CD4-positive, alpha-beta T cell treated with Interleukin-2 at 100 ng/mL for 4 hours (primary cell): ENCODE measurements around the gene RASGRP4.

ENCODE experiments used
- DNase-seq: peaks from one replicate; pipeline ENCODE4 v3.0.0-alpha.2; 2020; ENCODE audit warnings: low spot score

The RASGRP4 gene

GRCh38 chr19:38389101-38389925, 36.7 kb downstream of the RASGRP4 start:
- no peak for DNase-seq

DNA sequence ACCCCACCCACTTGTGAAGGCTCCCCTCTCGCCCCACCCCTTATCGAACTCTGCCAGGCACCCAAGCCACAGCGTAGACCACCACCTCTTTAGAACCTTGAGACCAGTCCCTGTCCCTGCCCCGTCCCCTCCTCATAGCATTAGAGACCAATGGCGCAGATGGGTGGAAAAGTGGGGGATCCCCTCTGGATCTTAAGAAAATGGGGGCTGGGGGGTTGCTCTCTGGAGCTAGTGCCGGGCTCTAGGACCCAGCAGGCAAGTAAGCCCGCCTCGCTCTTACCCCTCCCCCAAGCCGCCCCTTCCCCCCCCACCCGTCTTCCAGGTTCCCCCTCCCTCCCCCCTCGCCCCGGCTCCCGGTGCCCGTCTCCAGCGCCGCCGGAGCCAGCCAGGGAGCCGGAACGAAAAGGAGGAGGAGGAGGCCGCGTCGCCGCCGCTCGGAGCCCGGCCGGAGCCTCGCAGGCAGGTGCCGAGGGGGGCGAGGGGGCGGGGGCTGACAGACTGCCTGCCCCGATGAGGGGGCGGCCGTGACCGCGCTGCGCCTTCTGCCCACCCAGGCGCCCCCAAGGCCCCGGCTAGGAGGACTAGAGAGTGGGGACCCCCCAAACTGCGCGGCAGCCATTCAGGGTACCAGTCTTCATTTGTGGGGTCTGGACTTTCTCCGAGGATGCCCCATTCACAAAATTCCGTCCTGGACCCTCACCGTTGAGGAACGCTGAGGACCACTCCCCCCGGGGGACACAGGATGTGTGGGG, 37.5 kb downstream of the RASGRP4 start, which contains the start of gene SPRED3:
Gene SPRED3, plus strand, starts transcription at position 349 of the 752 bp plus-strand sequence. CDS start 1,606 bp downstream, outside the sequence.
- no peak for DNase-seq

GRCh38 chr19:38387550-38388348, 38.3 kb downstream of the RASGRP4 start, which contains the start of gene GGN:
Gene GGN (minus strand): TSS chr19:38388034. CDS start chr19:38387261, 773 bp downstream.
- peak; percentile 83 for DNase-seq

- no peak for DNase-seq
Observed at GRCh38 chr19:38386971-38387549, 39.0 kb downstream of the RASGRP4 start.

GRCh38 chr19:38386300-38386970, 39.6 kb downstream of the RASGRP4 start:
- DNase-seq: no peak

- no peak for DNase-seq
Observed at GRCh38 chr19:38385804-38386257, 40.2 kb downstream of the RASGRP4 start.

GRCh38 chr19:38385057-38385803, 40.8 kb downstream of the RASGRP4 start:
- DNase-seq: no peak

DNA sequence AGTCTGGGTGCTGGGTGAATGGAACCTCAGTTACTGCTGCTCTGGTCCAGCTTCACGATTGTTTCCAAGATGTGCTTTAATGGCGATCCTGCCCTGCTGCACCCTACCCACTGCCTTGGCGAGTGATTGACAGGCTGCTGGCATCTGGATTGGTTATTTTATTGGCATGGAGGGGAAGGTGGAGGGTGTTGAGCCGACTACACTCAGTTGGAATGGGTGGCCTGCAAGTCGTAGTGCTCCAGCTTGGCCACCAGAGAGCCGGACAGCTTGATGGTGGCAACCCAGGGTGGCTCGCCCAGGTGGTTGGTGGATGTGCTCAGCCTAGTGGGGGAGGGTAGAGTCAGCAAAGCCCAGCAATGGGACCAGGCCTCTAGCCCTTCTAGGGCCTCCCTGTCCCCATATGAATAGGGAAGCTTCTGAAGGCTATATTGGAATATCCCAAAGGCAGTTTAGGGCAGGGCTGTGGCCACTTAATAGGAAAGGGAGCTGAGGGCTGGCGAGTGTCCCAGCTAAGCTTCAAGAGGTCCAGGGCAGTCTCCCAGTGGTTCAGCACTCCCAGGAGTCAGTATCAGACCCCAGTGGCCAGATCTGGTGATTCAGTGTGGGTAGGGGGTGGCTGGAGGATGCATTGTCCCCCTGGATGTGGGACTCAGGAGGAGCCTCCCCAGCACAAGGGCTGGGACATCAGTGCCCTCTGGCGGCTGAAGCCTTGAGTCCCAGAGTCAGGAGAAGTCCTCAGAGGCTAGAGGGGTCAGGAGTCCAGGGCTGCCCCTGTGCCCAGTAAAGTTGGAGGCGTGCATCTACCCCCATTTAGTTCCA, 41.6 kb downstream of the RASGRP4 start:
- no peak for DNase-seq

DNA sequence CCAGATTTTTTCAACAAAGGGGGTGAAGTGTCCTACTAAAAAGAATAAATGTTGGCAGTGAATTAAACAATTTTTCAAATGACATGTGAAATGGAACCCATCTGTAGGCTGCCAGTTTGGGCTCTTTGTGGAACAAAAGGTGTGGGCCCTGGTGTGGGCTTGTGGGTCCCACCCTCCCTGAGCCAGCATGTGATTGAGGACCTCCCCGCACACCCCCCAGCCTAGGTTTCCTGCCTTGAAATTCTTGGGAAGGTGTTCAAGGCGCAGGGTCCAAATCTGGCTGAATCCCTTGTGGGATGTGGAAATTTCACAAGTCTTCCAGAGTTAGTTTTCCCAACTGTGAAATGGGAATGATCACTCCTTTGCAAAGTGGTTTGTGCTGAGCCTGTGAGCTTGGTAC, 42.3 kb downstream of the RASGRP4 start:
- no peak for DNase-seq

DNA sequence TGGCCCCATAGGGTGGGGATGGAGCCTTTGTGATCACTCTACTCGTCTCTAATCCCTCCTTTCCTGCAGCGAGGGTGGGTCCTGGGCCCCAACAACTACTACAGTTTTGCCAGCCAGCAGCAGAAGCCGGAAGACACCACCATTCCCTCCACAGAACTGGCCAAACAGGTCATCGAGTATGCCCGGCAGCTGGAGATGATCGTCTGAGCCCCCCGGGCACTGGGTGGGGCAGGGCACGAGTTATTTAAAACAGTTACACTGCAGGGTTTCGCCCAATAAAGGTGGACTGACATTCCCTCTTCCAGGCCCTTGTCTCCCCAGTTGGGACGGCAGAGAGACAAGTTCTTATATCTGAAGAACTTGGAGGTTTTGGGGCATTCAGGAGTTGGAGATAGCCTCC, 42.8 kb downstream of the RASGRP4 start:
- DNase-seq: no peak

DNA sequence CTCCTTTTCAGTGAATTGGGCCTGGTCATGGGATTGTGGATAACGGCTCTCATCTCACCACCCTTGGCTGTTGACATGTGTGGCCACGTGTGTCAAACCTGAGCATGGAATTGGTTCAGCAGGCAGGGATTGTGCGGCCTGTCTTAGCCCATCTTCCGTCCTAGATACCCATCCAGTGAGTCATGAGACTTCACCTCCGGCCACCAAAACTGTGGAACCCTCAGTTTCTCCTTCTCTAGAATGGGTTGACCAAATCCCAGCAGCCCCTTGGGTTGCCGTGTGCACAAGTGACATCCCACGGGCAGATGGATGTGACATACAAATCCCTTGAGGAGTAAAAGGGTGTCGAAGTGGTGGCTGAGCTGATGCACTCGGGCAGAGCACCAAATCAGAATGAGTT, 44.9 kb downstream of the RASGRP4 start:
- DNase-seq: no peak

DNA sequence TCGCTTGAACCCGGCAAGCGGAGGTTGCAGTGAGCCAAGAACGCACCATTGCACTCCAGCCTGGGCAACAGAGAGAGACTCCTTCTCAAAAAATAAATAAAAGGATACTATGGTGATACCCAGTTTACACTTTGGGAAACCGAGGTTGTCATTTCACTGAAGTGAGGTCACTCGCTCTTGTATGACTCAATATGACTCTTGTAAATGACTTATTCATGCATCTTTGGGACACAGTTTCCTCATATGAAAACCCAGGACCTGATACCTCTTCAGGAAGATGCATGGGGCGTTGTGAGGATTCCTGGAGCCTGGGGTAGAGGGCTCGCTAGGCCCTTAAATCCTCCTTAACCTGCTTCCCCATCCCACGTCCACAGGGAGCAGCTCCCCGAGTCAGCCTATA, 47.2 kb downstream of the RASGRP4 start:
- no peak for DNase-seq

DNA sequence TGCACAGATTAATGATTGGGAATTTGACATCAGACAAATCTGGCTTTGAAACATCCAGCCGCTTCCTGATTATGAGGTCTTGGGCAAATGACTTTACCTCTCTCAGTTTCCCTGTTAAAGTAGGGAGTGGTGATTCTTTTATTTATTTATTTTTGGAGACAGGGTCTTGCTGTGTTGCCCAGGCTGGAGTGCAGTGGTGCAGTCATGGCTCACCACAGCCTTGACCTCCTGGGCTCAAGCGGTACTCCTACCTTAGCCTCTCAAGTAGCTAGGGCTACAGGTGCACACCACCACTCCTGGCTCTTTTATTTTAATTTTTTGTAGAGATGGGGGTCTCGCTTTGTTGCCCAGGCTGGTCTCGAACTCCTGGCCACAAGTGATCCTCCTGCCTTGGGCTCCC, 49.0 kb downstream of the RASGRP4 start:
- DNase-seq: no peak

DNA sequence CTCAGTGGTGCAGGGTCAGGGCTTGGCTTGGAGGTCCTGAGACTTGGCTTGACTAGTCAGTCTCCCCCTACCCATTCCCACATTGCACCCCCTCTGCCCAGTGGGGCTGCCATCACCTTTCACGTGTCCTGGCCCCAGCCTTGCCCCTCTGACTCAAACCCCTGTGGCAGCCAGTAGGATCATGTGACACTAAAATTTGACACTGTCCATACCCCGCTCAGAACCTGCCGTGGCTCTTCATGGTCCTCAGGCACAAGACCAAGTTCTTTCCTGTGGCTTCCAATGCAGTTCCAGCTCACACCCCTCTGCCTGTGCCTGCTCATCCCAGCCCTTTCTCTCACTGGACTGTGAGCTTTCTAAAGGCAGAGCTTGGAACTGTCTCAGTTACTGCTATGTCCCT, 49.4 kb downstream of the RASGRP4 start:
- no peak for DNase-seq

DNA sequence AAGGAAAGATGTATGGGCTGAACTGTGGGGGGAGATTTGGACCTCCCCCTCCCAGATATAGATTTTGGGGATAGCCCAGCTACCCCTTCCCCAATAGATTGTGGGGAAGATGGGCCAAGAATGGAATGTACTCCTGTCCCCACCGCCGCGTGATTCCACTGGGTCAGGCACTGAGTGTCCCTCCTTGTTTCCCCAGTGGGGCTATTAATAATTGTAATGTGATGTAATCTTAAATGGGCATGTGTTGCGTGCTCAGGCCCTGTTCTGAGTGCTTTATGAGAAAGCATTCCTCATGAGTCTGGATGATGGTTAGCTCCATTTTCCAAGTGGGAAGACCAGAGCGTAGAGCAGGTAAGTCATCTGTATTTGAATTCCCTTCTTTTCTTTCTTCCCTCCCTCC, 50.3 kb downstream of the RASGRP4 start:
- no peak for DNase-seq

- DNase-seq: no peak
Observed at GRCh38 chr19:38375098-38375493, 50.9 kb downstream of the RASGRP4 start.

DNA sequence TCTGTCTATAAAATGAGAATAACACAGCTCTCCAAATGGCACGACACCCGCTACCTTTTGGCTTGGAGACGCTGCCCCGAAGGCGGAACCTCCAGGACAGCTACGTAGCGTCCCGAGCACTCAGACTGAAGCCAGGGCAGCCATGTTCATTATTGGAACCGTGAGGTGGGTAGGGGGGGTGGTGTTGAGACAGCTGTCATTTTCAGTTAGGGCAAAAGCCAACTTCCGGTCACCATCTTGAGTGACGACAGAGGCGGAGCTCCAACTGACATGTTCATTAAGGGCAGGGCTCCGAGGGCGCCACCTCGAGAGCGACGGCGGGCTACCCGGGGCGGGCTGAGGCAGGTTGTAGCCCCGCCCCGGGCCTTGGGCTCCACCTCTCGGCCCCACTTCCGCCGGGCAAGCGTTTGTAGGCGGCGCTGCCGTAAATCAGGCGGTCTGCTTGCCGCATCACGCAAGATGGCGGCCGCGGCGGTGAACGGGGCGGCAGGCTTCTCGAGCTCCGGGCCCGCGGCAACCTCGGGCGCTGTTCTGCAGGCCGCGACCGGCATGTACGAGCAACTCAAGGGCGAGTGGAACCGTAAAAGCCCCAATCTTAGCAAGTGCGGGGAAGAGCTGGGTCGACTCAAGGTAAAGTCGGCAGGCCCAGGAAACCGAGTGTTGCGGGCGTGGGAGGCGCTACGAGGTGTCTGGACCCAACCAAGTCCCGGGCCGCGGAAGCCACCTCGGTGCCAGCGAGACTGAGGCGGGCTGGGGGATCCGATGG, 51.5 kb downstream of the RASGRP4 start, which contains the start of gene PSMD8:
Gene PSMD8, plus strand, starts transcription at position 240 of the 766 bp plus-strand sequence. Its CDS starts 31 bp downstream, at position 271.
- peak; percentile 99 for DNase-seq

DNA sequence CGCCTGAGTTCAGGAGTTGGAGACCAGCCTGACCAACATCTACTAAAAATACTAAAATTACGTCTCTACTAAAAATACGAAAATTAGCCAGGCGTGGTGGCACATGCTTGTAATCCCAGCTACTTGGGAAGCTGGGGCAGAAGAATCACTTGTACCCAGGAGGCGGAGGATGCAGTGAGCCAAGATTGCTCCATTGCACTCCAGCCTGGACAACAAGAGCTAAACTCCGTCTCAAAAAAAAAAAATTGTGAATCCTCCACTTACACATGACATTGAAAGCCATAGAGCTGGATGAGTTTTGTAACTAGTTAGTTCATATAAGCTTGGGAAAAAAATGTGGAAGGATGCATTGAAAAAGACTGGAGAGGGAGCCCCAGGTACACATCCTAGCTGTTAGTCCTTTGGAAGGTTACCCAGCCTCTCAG, 52.1 kb downstream of the RASGRP4 start:
- DNase-seq: no peak

GRCh38 chr19:38371081-38371480, 54.9 kb downstream of the RASGRP4 start:
- no peak for DNase-seq
